DND-41 (cell line): Measurements from ENCODE around the gene GABRG3.

ENCODE experiments used
- ATAC-seq: fragments of 200-7000 bp; cut with Tn5 transposase; 3 replicates; pipeline ENCODE4 v1.9.1; 2021; ENCODE audit warnings: low read depth; ENCODE audit not compliant: insufficient read depth
- DNase-seq: peaks from one replicate; pipeline ENCODE4 v3.0.0-alpha.2; 2020
- H2AFZ ChIP-seq: 2 replicates; pipeline ENCODE4 v1.6.0; 2012; ENCODE audit warnings: low read depth, low read length
- H3K27ac ChIP-seq: 2 replicates; pipeline ENCODE4 v1.5.1; 2012; ENCODE audit warnings: low read length, inconsistent platforms
- H3K27me3 ChIP-seq: fragments of 200-600 bp; sonication (generic); 2 replicates; pipeline ENCODE4 v1.6.0; 2012; ENCODE audit warnings: low read length, mild to moderate bottlenecking, inconsistent platforms; ENCODE audit not compliant: insufficient read depth, poor library complexity
- H3K36me3 ChIP-seq: 2 replicates; pipeline ENCODE4 v1.5.1; 2012; ENCODE audit warnings: low read length, inconsistent platforms; ENCODE audit not compliant: insufficient read depth
- H3K4me1 ChIP-seq: 2 replicates; pipeline ENCODE4 v1.5.1; 2012; ENCODE audit warnings: mild to moderate bottlenecking, low read length; ENCODE audit not compliant: insufficient read depth
- H3K4me2 ChIP-seq: 2 replicates; pipeline ENCODE4 v1.6.0; 2012; ENCODE audit warnings: mild to moderate bottlenecking, moderate library complexity, low read length, inconsistent platforms; ENCODE audit not compliant: insufficient read depth
- H3K4me3 ChIP-seq, 2 experiments: fragments of 200-600 bp in 1 of 2; shearing (Covaris generic) in 1 of 2; 2 replicates each; pipeline ENCODE4 v1.5.1; 2012 to 2016; ENCODE audit warnings: inconsistent platforms in 2 of 2, low read length in 2 of 2, mild to moderate bottlenecking in 2 of 2, low read depth in 1 of 2, moderate library complexity in 1 of 2
- H3K79me2 ChIP-seq: 2 replicates; pipeline ENCODE4 v1.6.0; 2012; ENCODE audit warnings: low read length, inconsistent platforms; ENCODE audit not compliant: insufficient read depth
- H3K9ac ChIP-seq: 2 replicates; pipeline ENCODE4 v1.6.0; 2012; ENCODE audit warnings: low read depth, mild to moderate bottlenecking, inconsistent platforms, low read length, moderate library complexity
- H3K9me3 ChIP-seq: 2 replicates; pipeline ENCODE4 v1.5.1; 2012; ENCODE audit warnings: low read length, moderate library complexity, mild to moderate bottlenecking, inconsistent platforms; ENCODE audit not compliant: insufficient read depth, severe bottlenecking
- H4K20me1 ChIP-seq: 2 replicates; pipeline ENCODE4 v1.6.0; 2012; ENCODE audit warnings: low read length; ENCODE audit not compliant: insufficient read depth
- EZH2 ChIP-seq: IDR thresholded peaks from 3 replicates; pipeline ENCODE4 v1.6.1; 2012; ENCODE audit warnings: borderline replicate concordance, low read depth, mild to moderate bottlenecking, moderate library complexity, low read length, inconsistent platforms; ENCODE audit not compliant: severe bottlenecking
- TF ChIP-seq, protein P1 (sequence below): IDR thresholded peaks from 2 replicates; pipeline ENCODE4 v1.5.1; 2012; ENCODE audit warnings: borderline replicate concordance, low read length, moderate library complexity, mild to moderate bottlenecking; ENCODE audit not compliant: poor library complexity, severe bottlenecking; ENCODE audit errors: extremely low read depth

Gene GABRG3

DNA sequence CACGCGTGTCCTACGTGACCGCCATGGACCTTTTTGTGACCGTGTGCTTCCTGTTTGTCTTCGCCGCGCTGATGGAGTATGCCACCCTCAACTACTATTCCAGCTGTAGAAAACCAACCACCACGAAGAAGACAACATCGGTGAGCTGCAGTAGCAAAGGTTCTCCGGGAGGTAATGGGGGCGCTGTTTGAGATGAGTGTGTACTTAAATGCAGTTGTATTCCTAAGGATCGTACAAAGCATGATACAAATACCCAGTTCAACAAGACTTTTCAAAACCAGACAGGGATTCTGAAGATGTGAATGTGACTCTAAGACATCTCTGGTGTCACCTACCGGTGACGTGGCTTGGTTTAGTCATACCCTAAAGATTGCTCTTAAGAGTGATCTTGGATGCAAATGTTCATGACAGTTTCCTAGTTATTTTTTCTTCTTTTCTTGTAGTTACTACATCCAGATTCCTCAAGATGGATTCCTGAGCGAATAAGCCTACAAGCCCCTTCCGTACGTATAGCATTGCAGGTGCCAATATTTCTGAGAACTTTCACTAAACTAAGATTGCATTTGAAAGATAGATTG lies 556.6 kb downstream of the GABRG3 start:
- TF ChIP-seq, protein P1, sequence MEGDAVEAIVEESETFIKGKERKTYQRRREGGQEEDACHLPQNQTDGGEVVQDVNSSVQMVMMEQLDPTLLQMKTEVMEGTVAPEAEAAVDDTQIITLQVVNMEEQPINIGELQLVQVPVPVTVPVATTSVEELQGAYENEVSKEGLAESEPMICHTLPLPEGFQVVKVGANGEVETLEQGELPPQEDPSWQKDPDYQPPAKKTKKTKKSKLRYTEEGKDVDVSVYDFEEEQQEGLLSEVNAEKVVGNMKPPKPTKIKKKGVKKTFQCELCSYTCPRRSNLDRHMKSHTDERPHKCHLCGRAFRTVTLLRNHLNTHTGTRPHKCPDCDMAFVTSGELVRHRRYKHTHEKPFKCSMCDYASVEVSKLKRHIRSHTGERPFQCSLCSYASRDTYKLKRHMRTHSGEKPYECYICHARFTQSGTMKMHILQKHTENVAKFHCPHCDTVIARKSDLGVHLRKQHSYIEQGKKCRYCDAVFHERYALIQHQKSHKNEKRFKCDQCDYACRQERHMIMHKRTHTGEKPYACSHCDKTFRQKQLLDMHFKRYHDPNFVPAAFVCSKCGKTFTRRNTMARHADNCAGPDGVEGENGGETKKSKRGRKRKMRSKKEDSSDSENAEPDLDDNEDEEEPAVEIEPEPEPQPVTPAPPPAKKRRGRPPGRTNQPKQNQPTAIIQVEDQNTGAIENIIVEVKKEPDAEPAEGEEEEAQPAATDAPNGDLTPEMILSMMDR: no peak
- no peak for TF ChIP-seq EZH2
- H3K27ac ChIP-seq: no peak overlapping the region
- no peaks in the 10 kb centered on the region for H3K36me3 ChIP-seq

DNA sequence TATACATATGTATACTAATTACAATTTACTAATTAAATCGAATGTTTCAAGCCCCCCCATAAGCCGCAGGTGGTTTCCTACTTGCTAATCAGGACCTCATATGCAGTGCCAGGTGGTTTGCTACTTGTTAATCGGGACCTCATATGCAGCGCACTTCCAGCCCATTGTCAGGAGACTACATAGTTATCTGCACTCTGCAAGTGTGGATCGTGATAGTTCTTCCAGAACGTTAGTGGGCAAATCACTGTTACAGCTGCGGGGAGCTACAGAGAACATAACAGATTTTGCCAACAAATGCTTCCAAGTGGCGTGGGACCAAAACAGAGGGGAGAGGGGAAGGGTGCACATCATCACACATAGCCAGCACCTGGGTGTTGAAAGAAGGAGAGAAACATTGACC lies 558.4 kb downstream of the GABRG3 start:
- no peak overlapping the region for H3K27ac ChIP-seq
- no peaks in the 10 kb centered on the region for H3K79me2 ChIP-seq
- no peaks in the 10 kb centered on the region for H3K27me3 ChIP-seq
- no peaks in the 10 kb centered on the region for H3K4me1 ChIP-seq
- TF ChIP-seq, protein P1: no peak
- TF ChIP-seq EZH2: no peak
- no peak overlapping the region for H3K9ac ChIP-seq
- H3K4me3 ChIP-seq: no peak overlapping the region
- H3K4me2 ChIP-seq: no peak overlapping the region
- no peaks in the 10 kb centered on the region for H3K36me3 ChIP-seq
- no peaks in the 10 kb centered on the region for H4K20me1 ChIP-seq
- DNase-seq (no peak), ATAC-seq (no peak)
- no peak overlapping the region for H2AFZ ChIP-seq
- no peaks in the 10 kb centered on the region for H3K9me3 ChIP-seq

More for the DNA sequence above, 556.6 kb downstream of the GABRG3 start:
- no peak overlapping the region for H3K4me2 ChIP-seq
- H4K20me1 ChIP-seq: no peaks in the 10 kb centered on the region
- ATAC-seq: no peak
- H3K4me3 ChIP-seq: no peak overlapping the region
- H2AFZ ChIP-seq: no peak overlapping the region
- H3K9me3 ChIP-seq: no peaks in the 10 kb centered on the region
- no peaks in the 10 kb centered on the region for H3K79me2 ChIP-seq
- no peak overlapping the region for H3K9ac ChIP-seq
- DNase-seq: no peak
- H3K4me1 ChIP-seq: no peaks in the 10 kb centered on the region
- no peaks in the 10 kb centered on the region for H3K27me3 ChIP-seq

DNA sequence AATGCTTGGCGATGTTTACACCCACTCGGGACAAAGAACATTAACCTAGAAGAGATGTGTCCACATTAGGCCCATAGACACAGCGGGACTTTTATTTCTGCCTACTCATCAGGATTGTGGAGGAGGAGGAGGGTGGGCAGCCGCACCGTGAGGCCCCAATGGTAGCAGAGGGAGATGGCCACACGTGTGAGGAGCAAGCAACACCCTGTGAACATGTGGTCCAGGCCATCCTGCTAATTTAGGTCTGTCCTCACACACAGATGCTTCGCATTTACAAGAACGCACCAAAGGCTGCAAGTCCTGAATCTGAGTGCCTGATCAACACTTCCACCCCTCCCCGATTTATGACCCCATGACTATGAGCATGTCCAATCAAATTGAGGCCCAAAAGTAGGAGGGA lies 560.0 kb downstream of the GABRG3 start:
- DNase-seq: no peak
- no peak overlapping the region for H3K4me2 ChIP-seq
- TF ChIP-seq, protein P1: no peak
- TF ChIP-seq EZH2: no peak
- no peaks in the 10 kb centered on the region for H3K36me3 ChIP-seq
- no peak overlapping the region for H3K9ac ChIP-seq
- no peaks in the 10 kb centered on the region for H3K27me3 ChIP-seq
- no peak overlapping the region for H3K4me3 ChIP-seq
- H3K9me3 ChIP-seq: no peaks in the 10 kb centered on the region
- H3K27ac ChIP-seq: no peak overlapping the region
- H4K20me1 ChIP-seq: no peaks in the 10 kb centered on the region
- no peaks in the 10 kb centered on the region for H3K4me1 ChIP-seq
- ATAC-seq: no peak
- H3K79me2 ChIP-seq: no peaks in the 10 kb centered on the region
- H2AFZ ChIP-seq: no peak overlapping the region
